ENCODE measurements around the gene SSBP4.

SSBP4 gene

DNA sequence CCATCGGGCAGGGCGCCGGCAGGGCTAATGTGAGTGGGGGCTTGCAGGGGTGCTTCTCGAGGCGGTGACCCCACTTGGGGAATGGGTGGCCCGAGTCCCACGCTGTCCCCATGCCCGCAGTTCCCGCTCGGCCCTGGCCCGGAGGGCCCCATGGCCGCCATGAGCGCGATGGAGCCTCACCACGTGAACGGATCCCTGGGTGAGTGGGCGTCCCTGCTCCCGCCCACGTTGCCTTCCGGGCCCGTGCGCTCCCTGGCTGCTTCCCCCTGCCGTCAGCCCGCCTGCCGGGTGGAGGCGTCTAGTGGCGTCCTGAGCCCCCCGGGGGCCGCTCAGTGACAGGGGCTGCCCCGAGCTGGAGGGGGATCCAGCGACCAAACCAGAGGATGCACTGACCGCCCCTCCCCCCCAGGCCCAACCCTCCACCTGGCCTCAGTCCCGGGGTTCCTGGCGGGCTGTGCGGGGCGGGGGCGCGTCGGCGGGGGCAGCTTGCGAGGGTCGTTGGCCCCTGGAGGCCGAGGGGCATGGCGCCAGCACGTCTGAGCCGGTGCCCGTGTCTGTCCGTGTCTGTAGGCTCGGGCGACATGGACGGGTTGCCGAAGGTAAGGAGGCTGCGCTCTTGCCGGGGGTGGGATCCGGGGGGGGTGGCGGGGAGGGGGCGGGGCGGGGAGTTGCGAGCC lies 14.0 kb downstream of the SSBP4 start:
- peak; percentile 40 for DNase-seq (ENCODE audit: low spot score)

DNA sequence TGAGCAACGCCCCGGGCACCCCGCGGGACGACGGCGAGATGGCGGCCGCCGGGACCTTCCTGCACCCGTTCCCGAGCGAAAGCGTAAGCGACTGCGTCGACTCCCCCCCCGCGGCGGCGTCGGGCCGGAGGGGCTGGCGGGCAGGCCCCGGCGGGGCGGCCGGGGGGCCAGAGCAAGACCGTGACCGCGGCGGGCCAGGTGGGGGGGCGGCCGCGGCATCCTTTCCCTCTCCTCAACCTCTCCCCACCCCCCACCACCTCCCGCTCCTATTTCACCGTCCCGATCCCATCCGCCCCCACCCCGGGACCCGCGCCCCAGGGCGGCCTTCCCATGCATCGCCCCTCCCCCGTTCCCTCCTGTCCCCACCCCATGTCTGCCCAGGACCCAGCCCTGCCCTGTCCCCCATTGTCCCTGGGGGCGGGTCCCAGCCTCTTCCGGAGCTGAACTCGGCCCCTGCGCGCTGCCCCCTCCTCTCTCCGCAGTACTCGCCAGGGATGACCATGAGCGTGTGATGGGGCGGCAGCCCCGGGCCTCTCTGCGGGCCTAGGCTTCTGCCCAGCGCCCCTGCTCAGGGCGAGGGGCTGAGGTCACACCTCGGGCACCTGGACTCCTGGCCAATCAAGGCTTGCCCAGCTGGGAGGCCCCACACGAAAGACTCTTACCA lies 14.7 kb downstream of the SSBP4 start:
- peak; percentile 73 for DNase-seq (ENCODE audit: low spot score)

GRCh38 chr19:18434411-18435175 lies 15.4 kb downstream of the SSBP4 start:
- DNase-seq (ENCODE audit: low spot score), result peak; percentile 61

- peak; percentile 55 for DNase-seq (ENCODE audit: low spot score)
These were observed 16.1 kb downstream of the SSBP4 start for GRCh38 chr19:18435178-18435841.

GRCh38 chr19:18435842-18436670 lies 16.9 kb downstream of the SSBP4 start:
- DNase-seq (ENCODE audit: low spot score), result peak; percentile 65

DNA sequence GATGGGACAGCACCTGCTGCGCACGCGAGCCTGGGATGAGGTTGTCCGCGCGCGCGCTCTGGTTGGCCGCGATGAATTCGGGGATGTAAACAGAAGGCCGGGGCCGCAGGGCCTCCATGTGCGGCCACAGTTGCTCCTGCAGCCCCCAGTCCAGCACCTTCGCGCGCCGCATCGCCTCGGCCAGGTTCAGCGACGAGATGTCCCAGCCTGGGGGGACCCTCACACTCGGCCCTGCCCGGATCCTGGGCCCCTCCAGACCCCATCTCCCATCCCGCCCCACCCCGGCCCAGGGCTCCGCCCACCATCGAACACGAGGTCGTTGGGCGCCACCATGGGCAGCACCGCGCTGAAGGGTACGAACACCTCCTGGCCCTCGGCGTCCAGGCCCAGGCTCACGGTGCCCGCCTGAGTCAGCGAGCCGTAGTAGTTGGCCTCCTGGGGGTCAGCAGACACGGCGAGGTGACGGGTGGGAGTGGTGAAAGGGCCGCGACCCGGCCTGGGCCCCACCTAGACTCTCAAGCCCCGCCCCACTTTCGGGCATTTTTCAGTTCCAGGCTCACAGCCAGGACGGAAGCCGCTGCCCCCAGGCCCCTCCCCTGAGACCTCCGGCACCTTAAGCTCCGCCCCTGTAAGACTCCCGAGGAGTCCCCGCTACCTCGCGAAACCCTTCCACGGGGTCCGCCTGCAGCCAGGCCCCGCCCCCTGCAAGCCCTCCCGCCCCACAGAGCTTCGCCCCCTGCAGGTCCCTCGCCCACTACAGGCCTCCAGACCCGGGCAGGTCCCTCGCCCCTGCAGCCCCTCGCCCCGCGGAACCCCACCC lies 17.7 kb downstream of the SSBP4 start:
- DNase-seq (ENCODE audit: low spot score), result peak; percentile 87

- DNase-seq (ENCODE audit: low spot score), result no peak
These were observed 18.5 kb downstream of the SSBP4 start, which contains the start of gene ISYNA1 for GRCh38 chr19:18437491-18438330. Gene ISYNA1, minus strand, starts transcription at chr19:18438133. Its CDS starts 154 bp downstream, at chr19:18437979.

DNA sequence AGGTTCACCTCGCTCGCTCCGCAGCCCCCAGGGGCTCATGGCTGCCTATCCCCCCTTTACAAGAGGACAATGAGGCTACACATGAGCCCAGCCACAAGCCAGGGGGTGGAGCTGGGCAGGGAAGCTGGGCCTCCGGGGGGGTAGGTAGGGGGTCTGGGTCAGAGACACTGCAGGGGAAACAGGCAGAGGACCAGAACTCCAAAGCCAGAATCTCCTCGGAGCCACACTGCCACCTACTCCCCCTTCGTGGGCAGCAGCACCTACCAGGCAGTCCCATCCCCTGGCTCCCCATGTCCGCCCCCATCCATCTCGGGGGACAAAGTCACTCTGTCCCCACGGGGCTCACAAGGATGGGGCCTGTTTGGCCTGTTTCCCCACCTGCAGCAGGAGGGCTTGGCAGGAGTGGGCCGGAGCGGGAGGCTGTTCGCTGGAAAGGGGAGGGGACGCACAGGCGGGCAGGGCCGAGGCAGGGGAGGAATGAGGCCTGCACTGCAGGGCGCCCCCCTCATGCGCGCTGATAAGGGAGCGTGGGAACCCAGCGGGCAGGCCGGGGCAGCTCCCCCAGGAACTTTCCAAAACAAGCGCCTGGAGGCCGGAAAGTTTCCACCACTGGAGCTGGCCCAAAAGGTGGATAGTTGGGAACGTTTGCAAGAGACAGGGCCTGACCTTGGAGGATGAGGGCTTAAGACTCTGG lies 19.3 kb downstream of the SSBP4 start:
- no peak for DNase-seq (ENCODE audit: low spot score)

- DNase-seq (ENCODE audit: low spot score), result no peak
These were observed 20.1 kb downstream of the SSBP4 start for GRCh38 chr19:18439025-18439909.

- no peak for DNase-seq (ENCODE audit: low spot score)
These were observed 20.7 kb downstream of the SSBP4 start for GRCh38 chr19:18439910-18440237.

DNA sequence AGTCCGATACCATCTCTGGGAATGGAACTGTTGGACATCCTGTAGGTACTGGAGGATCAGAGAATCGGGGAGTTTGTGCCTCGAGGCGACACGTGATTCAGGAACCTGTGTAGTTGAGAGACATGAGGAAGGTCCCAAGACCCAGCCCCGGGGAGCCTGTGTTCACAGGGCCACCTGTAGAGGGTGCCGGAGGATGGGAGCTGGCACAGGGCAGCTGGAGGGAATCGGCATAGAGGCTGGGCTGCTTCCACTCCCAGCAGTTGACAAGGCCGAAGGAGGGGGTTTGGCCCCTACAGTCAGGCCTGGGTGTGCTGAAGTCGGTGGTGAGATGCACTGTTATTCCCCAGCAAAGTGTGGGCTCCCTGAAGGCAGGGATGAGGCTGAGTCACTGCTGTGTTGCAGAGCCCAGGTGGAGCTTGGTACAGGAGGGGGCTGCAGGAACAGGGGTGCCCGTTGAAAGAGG lies 21.2 kb downstream of the SSBP4 start:
- DNase-seq (ENCODE audit: low spot score), result no peak

- DNase-seq (ENCODE audit: low spot score), result no peak
These were observed 22.0 kb downstream of the SSBP4 start for GRCh38 chr19:18440936-18441803.

DNA sequence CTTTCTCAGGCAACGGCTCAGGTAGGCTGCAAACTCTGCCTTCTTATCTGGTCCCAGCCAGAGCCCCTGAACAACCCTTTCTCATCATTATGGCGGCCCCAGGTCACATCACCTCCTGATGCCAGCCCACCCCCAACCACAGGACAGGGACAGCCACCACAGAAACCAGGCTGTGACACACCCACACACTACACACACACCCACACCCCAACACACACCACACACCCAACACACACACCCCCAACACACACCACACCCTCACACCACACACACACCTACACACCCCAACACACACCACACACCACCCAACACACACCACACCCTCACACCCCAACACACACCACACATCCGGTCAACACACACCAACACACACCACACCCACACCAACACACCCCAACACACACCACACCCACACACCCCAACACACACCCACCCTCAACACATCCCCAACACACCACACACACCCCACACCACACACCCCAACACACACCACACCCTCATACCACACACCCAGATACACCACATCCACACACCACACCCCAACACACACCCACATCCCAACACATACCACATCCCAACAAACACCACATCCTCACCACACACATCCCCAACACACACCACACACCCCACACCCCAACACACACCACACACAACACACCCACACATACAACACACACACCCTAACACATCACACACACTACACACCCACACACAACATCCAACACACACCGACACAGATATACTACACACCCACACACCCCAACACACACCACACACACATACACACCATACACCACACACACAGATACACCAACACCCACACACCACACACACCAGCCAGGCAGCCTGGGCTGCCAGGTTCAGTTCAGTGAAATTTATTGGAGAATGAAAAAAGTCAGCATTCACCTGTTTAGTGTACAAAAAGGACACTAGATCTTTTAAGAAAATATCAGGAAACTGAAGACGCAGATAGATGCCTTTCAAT lies 22.9 kb downstream of the SSBP4 start:
- no peak for DNase-seq (ENCODE audit: low spot score)

DNA sequence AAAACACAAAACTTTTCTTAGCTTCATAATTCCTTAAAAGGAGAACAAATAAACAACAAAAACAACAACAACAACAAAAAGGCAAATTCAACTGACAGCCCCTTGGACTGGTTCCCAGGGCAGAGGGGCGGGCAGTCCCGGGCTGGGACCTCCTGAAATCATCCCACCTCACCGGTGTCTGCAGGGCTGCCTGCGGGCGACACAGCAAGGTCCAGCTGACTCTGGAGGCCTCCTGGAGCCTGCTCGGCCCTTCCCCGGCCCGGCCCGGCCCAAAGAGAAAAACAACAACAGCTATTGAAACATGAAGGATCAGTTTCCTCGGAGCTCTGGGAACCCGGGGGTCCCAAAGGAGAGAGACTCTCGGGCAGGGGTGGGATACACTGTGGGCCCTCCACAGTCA lies 23.7 kb downstream of the SSBP4 start:
- no peak for DNase-seq (ENCODE audit: low spot score)

DNA sequence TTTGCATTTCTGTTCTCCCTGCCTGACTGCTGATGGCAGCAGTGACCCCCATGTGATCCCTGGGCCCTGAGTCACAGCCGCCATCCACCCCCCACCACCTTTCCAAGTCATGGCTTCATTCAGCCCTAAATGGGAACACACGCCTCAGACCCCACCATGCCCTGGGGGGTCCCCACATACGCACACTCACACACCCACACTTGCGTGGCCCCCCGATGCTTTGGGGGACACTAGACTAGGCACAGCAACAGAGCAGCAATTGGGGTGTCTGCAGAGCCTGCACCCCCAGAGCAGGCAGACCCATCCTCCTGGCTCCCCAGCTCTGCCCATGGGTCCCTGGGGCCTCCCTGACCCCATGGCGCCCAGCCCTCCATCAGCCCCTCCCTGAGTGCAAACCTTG lies 24.2 kb downstream of the SSBP4 start:
- no peak for DNase-seq (ENCODE audit: low spot score)

- no peak for DNase-seq (ENCODE audit: low spot score)
These were observed 24.6 kb downstream of the SSBP4 start for GRCh38 chr19:18443831-18444230.
